ENCODE measurements around the gene SPOCK3. TPM values are rescaled to one million over a fixed set of nuclear protein-coding genes. Genes with fewer than 3 reads are reported as not detected.

SPOCK3 gene
- total and polyA plus RNA-seq, 2 donors from 2014 or later = 0.25 to 0.84 TPM

- no peaks in the 10 kb centered on the region for H3K9me3 ChIP-seq (ENCODE audit: control insufficient read depth in 2 of 3, insufficient read depth in 1 of 3, low read length in 3 of 3)
- H3K27ac ChIP-seq (ENCODE audit: low read depth in 2 of 2, low read length in 2 of 2) = no peak overlapping the region
- no peaks in the 10 kb centered on the region for H3K4me1 ChIP-seq (ENCODE audit: control insufficient read depth in 2 of 3, insufficient read depth in 2 of 3, low read depth in 1 of 3, low read length in 3 of 3)
- FAIRE-seq (no peak), DNase-seq (no peak)
- no peaks in the 10 kb centered on the region for H3K27me3 ChIP-seq (ENCODE audit: control insufficient read depth, insufficient read depth, low read length)
- H3K4me3 ChIP-seq (ENCODE audit: low read length in 3 of 3) = no peak overlapping the region
- H3K36me3 ChIP-seq (ENCODE audit: control insufficient read depth in 2 of 3, insufficient read depth in 3 of 3, low read length in 3 of 3) = no peaks in the 10 kb centered on the region
- intact Hi-C loops (cut with DNase I) = no loop called here
- no peak overlapping the region for H3K9ac ChIP-seq (ENCODE audit: low read length in 3 of 3)
- TF ChIP-seq, protein P1, sequence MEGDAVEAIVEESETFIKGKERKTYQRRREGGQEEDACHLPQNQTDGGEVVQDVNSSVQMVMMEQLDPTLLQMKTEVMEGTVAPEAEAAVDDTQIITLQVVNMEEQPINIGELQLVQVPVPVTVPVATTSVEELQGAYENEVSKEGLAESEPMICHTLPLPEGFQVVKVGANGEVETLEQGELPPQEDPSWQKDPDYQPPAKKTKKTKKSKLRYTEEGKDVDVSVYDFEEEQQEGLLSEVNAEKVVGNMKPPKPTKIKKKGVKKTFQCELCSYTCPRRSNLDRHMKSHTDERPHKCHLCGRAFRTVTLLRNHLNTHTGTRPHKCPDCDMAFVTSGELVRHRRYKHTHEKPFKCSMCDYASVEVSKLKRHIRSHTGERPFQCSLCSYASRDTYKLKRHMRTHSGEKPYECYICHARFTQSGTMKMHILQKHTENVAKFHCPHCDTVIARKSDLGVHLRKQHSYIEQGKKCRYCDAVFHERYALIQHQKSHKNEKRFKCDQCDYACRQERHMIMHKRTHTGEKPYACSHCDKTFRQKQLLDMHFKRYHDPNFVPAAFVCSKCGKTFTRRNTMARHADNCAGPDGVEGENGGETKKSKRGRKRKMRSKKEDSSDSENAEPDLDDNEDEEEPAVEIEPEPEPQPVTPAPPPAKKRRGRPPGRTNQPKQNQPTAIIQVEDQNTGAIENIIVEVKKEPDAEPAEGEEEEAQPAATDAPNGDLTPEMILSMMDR (IDR thresholded peaks at IDR 0.05; ENCODE audit: borderline replicate concordance, extremely low read depth, insufficient read depth) = no peak
These were observed 320.4 kb downstream of the SPOCK3 start for GRCh38 chr4:166913926-166914325.

GRCh38 chr4:166903408-166903807 is 330.9 kb downstream of the SPOCK3 start:
- no peak for FAIRE-seq
- Histone ChIP-seq H3K27me3 (ENCODE audit: control insufficient read depth, insufficient read depth, low read length) (no peaks in the 10 kb centered on the region), H3K4me3 (ENCODE audit: low read length in 3 of 3) (no peak overlapping the region), H3K9ac (ENCODE audit: low read length in 3 of 3) (no peak overlapping the region), H3K9me3 (ENCODE audit: control insufficient read depth in 2 of 3, insufficient read depth in 1 of 3, low read length in 3 of 3) (peaks cover 0 to 3% (median 0%) of the 10 kb centered on the region in 3 donors), H3K4me1 (ENCODE audit: control insufficient read depth in 2 of 3, insufficient read depth in 2 of 3, low read depth in 1 of 3, low read length in 3 of 3) (peaks cover 0 to 2% (median 0%) of the 10 kb centered on the region in 3 donors), H3K27ac (ENCODE audit: low read depth in 2 of 2, low read length in 2 of 2) (no peak overlapping the region), H3K36me3 (ENCODE audit: control insufficient read depth in 2 of 3, insufficient read depth in 3 of 3, low read length in 3 of 3) (no peaks in the 10 kb centered on the region)
- intact Hi-C loops (cut with DNase I) = no loop called here
- DNase-seq = peak in 2 of 5 donors; percentile 34 to 46
- TF ChIP-seq, protein P1 (IDR thresholded peaks at IDR 0.05; ENCODE audit: borderline replicate concordance, extremely low read depth, insufficient read depth) = no peak

DNA sequence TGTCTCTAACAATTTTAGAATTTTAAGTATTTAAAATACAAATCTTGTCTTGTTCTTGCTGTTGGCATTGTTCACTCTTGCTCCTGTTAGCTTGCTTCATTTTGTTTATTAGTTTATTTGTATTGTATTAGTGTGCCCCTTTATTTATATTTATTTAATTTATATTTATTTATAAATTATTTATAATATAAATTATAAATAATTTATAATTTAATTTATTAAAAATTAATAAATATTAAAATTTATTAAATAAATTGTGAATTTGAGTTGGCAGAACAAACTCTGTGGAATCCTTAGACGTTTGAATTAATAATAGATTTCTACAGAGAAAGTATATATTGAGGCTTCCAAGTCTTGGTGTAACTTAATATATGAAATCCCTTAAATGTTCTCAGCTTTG is 331.4 kb downstream of the SPOCK3 start:
- no peak for DNase-seq
- Histone ChIP-seq H3K27ac (ENCODE audit: low read depth in 2 of 2, low read length in 2 of 2) (no peak overlapping the region), H3K9ac (ENCODE audit: low read length in 3 of 3) (no peak overlapping the region), H3K36me3 (ENCODE audit: control insufficient read depth in 2 of 3, insufficient read depth in 3 of 3, low read length in 3 of 3) (no peaks in the 10 kb centered on the region), H3K4me1 (ENCODE audit: control insufficient read depth in 2 of 3, insufficient read depth in 2 of 3, low read depth in 1 of 3, low read length in 3 of 3) (peaks cover 0 to 2% (median 0%) of the 10 kb centered on the region in 3 donors), H3K27me3 (ENCODE audit: control insufficient read depth, insufficient read depth, low read length) (no peaks in the 10 kb centered on the region), H3K4me3 (ENCODE audit: low read length in 3 of 3) (no peak overlapping the region), H3K9me3 (ENCODE audit: control insufficient read depth in 2 of 3, insufficient read depth in 1 of 3, low read length in 3 of 3) (peaks cover 0 to 3% (median 0%) of the 10 kb centered on the region in 3 donors)
- no peak for FAIRE-seq
- TF ChIP-seq, protein P1 (IDR thresholded peaks at IDR 0.05; ENCODE audit: borderline replicate concordance, extremely low read depth, insufficient read depth) = no peak
- intact Hi-C loops (cut with DNase I) = no loop called here

- no peak for FAIRE-seq
- intact Hi-C loops (cut with DNase I) = no loop called here
These were observed 338.0 kb downstream of the SPOCK3 start for GRCh38 chr4:166896254-166896653.

More at GRCh38 chr4:166896254-166896653, 338.0 kb downstream of the SPOCK3 start:
- H3K36me3 ChIP-seq (ENCODE audit: control insufficient read depth in 2 of 3, insufficient read depth in 3 of 3, low read length in 3 of 3) = no peaks in the 10 kb centered on the region
- H3K27me3 ChIP-seq (ENCODE audit: control insufficient read depth, insufficient read depth, low read length) = no peaks in the 10 kb centered on the region
- no peaks in the 10 kb centered on the region for H3K4me1 ChIP-seq (ENCODE audit: control insufficient read depth in 2 of 3, insufficient read depth in 2 of 3, low read depth in 1 of 3, low read length in 3 of 3)
- H3K9me3 ChIP-seq (ENCODE audit: control insufficient read depth in 2 of 3, insufficient read depth in 1 of 3, low read length in 3 of 3) = no peaks in the 10 kb centered on the region
- no peak overlapping the region for H3K4me3 ChIP-seq (ENCODE audit: low read length in 3 of 3)
- no peak overlapping the region for H3K9ac ChIP-seq (ENCODE audit: low read length in 3 of 3)
- TF ChIP-seq, protein P1 (IDR thresholded peaks at IDR 0.05; ENCODE audit: borderline replicate concordance, extremely low read depth, insufficient read depth) = no peak
- DNase-seq = peak in 1 of 5 donors; percentile 32
- no peak overlapping the region for H3K27ac ChIP-seq (ENCODE audit: low read depth in 2 of 2, low read length in 2 of 2)

Data from kidney (tissue), 14 donors.